GM12892 (cell line): ENCODE data around the gene MCUR1.
A peak's percentile ranks its signal among the peaks of the same experiment; 100 is the strongest.
"Not testable (repeated sequence)": the region's sequence is repeated elsewhere in the genome, so short reads cannot be mapped to it uniquely, and the experiment has no call there.

Experiments used
- DNase-seq: peaks from one replicate; pipeline ENCODE4 v3.0.0; 2011; ENCODE audit not compliant: insufficient read length
- FAIRE-seq: peaks from 2 replicates; lab custom pipeline; 2011; peaks lifted over from hg19 to GRCh38; lab: Jason Lieb, UNC
- POLR2A ChIP-seq: IDR thresholded peaks from 2 replicates; pipeline ENCODE4 v1.6.1; 2011; ENCODE audit warnings: low read depth, low read length, control low read depth
- POLR2AphosphoS5 ChIP-seq: IDR thresholded peaks from 2 replicates; pipeline ENCODE4 v1.6.1; 2011; ENCODE audit warnings: low read depth, low read length, control low read depth
- TAF1 ChIP-seq: IDR thresholded peaks from 2 replicates; pipeline ENCODE4 v1.6.1; 2011; ENCODE audit warnings: low read depth, mild to moderate bottlenecking, control low read depth, low read length, borderline replicate concordance

MCUR1 gene

DNA sequence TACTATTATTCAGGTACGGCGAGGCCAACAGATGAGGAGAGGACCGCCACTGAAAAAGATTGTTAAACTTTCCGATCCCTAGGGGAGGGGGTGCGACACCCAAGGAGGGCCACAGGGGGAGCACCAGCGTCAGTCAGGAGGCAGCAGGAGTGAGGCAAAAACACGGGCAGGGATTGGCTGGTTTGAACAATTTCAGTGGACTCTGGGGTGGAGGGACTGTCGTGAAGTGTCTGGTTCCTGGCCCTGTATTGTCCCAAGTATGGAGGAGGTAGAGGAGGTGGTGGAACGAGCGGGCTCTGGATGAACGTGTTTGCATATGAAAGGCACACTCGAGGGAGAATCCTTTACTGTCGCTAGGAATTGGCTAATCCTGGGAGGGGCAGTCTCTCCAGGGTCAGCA, 32.5 kb upstream of the MCUR1 start:
- FAIRE-seq (no peak), DNase-seq (no peak)
- TF ChIP-seq POLR2A (no peak), POLR2AphosphoS5 (no peak), TAF1 (no peak)

DNA sequence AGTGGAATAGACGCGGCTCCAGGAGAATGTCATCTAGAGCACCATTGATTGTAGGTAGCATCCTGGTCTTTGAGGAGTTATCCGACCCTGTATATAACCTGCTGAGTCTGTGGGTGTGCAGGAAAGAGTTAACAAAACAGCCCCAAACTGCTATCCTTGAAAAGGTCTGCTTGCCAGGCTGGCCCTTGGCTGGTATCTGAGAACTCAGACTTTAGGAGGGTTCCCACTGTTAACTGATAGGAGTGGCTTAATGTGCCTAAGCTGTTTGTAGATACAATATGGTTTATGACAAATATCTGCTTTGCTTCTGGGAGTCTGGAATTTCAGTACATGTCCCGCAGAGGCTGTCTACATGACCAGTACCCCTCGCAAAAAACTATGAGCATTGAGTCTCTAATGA, 27.6 kb upstream of the MCUR1 start:
- FAIRE-seq (no peak), DNase-seq (no peak)
- TF ChIP-seq POLR2AphosphoS5: no peak

DNA sequence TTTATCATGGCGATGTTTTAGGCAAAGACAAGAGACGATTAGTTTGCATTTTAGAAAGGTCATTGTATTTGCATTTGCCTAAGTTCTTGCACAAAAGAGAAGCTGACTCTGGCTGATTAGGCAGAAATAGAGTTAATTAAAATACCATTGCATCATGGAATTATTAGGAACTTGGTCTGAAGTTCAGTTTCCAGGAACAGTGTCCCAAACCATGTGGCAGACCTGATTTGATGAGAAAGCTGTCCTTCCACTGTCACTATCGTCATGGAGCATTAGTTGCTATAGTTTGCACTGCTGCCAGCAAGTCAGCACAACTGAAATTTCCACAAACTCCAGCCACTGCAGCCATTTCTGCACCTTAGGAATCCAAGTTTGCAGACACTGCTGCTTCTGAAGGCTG, 24.3 kb upstream of the MCUR1 start:
- TF ChIP-seq POLR2AphosphoS5 (no peak), TAF1 (no peak), POLR2A (no peak)
- DNase-seq (no peak), FAIRE-seq (no peak)

DNA sequence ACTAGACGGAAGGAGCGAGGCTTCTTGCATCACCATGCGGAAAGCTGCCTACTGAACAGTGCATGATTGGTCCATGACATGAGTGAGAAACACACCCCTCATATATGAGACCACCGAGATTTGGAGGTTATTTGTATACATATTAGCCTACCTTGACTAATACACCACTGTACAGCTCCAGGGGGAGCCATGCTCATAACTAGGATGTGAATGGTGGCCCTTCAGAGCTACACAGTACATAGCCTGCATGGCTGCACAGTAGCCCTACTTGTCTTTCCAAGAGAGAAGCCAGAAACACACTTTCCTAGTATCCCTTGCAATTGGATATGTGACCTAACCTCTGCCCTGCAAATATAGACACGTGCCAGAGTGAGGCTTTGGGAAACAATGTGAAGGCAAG, 21.8 kb upstream of the MCUR1 start:
- TF ChIP-seq TAF1: no peak
- no peak for TF ChIP-seq POLR2A
- TF ChIP-seq POLR2AphosphoS5: no peak
- DNase-seq: no peak
- no peak for FAIRE-seq

DNA sequence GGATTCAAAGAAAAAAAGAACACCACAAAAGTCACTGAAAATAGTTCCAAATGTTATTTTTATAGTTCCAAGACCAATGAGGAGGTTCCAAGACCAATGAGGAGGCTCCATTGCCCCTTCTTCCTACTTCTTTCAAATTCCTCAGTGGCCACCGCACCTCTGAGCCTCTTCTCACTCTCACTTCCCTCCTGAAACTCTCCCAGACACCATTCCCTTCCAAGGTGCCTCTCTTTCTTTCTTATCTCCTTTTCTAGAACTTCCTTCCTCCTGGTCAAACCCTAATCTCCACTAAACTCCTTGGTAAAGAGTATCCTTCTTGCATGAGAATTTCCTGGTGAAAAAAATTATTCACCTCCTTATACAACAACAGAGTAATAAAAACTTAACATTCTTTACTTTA, 20.4 kb upstream of the MCUR1 start:
- FAIRE-seq (no peak), DNase-seq (no peak)
- TF ChIP-seq POLR2AphosphoS5 (no peak), TAF1 (no peak), POLR2A (no peak)

DNA sequence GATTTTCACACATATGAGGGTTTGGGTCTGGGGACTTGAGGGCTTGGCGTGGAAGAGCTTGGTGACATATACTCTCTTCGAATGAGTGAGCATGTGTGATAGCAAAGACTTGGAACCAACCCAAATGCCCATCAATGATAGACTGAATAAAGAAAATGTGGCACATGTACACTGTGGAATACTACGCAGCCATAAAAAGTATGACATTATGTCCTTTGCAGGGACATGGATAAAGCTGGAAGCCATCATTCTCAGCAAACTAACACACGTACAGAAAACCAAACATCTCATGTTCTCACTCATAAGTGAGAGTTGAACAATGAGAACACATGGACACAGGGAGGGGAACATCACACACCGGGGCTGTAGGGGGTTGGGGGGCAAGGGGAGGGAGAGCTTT, 19.7 kb upstream of the MCUR1 start:
- not testable (repeated sequence) for FAIRE-seq, DNase-seq

DNA sequence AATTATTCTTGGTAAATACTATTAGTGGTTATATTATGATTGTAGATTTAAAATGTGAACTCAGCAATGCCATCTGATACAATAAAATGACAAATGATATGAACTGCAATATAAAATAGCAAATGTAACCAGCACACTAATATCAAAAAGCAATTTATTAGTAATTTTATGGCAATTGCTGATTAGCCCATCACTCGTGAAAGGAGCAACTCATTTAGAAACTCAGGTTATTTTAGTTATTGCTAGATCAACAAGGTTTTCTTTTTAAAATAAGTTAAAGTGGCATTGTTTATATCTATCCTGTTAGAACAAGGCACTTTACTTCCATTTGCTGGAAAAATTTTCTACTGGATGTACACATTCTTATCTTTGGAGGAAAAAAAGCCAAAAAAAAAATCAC, 18.4 kb upstream of the MCUR1 start:
- TF ChIP-seq POLR2A: no peak
- TF ChIP-seq POLR2AphosphoS5: no peak
- no peak for TF ChIP-seq TAF1
- DNase-seq: no peak
- FAIRE-seq: no peak

DNA sequence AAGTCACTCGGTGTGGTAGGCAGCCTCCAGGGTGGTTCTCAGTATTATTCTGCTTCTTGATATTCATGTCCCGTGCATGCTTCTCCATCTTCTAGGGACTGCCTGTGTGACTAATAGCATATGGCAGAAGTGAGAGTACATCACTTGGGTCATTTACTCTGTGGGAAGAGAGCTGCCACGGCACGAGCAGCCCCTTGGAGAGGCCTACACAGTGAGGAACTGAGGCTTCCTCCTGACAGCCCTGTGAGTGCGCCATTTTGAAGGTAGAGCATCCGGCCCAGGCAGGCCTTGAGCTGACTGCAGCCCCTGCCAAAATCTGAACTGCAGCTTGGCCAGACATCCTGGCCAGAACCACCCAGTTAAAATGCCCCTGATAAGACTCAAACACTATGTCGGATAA, 17.3 kb upstream of the MCUR1 start:
- FAIRE-seq (peak; percentile 74), DNase-seq (no peak)

DNA sequence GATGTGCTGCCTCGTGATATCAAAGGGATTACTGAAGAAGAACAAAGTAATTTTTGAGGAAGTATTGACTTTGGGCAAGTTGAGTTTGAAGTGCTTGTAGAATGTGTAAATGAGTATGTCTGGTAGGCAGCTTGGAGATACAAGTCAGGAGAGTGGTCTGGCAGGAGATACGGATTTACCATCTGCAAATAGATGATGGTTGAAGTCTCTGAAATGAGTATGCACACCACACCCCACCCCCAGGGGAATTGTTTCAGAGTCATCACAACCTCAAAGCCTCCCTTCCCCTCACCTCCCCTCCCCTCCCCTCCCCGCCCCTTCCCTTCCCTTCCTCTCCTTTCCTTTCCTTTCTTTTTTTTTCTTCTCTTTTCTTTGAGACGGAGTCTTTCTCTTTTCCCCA, 16.4 kb upstream of the MCUR1 start:
- no peak for DNase-seq
- FAIRE-seq: peak; percentile 56
- TF ChIP-seq POLR2AphosphoS5: no peak
- no peak for TF ChIP-seq POLR2A
- no peak for TF ChIP-seq TAF1

More for the DNA sequence above, 17.3 kb upstream of the MCUR1 start:
- TF ChIP-seq POLR2AphosphoS5: no peak
- no peak for TF ChIP-seq TAF1
- TF ChIP-seq POLR2A: no peak

DNA sequence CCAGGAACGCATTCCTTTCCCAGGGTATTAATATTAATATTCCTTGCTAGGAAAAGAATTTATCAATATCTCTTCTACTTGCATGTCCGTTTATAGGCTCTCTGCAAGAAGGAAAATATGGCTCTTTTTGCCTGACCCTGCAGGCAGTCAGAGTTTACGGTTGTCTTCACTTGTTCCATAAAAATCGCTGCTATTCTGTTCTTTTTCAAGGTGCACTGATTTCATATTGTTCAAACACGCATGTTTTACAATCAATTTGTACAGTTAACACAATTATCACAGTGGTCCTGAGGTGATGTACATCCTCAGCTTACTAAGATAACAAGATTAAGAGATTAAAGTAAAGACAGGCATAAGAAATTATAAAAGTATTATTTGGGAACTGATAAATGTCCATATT, 15.1 kb upstream of the MCUR1 start:
- not testable (repeated sequence) for DNase-seq, FAIRE-seq

DNA sequence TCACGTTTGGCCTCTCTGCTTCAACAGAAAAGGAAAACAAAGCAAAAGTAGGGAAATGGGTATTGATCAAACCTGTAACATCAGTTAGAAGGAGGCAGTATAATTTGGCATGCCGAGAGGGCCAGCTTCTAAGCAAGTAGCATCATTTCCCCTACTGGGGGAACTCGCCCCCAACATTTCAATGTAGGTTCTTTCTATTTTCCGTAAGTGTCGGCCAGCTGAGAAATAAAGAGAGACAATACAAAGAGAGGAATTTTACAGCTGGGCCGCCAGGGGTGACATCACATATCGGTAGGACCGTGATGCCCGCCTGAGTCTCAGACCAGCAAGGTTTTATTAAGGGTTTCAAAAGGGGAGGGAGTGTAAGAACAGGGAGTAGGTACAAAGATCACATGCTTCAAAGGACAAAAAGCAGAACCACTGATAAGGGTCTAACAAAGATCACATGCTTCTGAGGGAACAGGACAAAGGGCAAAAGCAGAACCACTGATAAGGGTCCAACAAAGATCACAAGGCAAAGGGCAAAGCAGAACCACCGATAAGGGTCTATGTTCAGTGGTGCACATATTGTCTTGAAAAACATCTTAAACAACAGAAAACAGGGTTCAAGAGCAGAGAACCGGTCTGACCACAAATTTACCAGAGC, 14.4 kb upstream of the MCUR1 start:
- not testable (repeated sequence) for FAIRE-seq, DNase-seq

DNA sequence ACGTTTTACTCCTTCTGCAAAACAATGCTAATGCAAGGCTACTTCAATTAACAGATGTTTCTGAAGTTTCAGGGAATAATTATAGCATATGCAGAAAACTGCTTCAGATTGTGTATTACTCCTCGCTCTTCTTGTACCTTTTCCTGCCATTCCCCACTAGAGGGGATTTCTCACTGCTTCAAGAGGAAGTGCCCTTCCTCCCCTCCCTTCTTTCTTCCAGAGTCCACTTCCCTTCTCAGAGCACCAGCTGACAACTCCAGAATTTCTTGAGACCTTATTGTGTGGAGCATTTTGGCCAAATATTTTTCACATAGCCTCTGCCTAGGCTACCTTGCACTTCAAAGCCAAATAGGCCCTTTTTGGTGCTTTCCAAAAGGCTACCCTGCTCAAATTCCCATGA, 12.7 kb upstream of the MCUR1 start:
- FAIRE-seq (no peak), DNase-seq (no peak)
- TF ChIP-seq POLR2A (no peak), TAF1 (no peak), POLR2AphosphoS5 (no peak)

DNA sequence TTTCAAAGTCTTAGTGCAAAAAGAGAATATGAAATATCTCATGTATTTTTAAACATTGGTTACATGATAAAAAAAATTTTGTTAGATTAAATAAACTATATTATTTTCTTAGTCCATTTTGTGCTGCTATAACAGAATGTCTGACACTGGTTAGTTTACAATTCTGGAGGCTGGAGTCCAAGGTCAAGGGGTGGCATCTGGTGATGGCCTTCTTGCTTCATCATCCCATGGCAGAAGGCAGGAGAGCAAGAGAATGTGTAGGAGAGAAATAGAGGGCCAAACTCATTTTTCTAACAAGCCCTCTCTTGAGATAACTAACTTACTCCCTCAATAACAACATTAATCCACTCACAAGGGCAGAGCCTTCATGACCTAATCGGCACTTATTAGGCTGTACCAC, 11.5 kb upstream of the MCUR1 start:
- DNase-seq (no peak), FAIRE-seq (no peak)
- no peak for TF ChIP-seq POLR2AphosphoS5
- no peak for TF ChIP-seq TAF1
- no peak for TF ChIP-seq POLR2A

DNA sequence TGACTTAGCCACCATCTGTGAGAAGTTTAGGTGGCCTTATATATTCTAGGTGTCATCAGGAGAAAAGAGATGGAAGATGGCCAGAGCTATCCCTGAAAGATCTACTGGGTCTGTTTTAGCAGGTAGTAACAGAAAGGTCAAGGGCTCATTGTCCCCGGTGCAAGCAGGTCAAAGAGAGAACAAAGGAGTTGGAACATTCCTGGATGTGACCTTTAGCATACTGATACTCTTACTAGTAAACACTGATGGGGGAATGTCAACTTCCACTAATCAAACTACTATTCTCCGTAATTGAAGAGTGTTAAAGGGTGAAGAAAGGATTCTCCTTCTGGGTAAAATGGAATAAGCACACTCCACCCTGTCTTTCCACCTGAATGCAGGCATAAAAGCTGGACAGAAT, 4.0 kb upstream of the MCUR1 start:
- DNase-seq: no peak
- FAIRE-seq: no peak
- no peak for TF ChIP-seq POLR2A
- no peak for TF ChIP-seq TAF1
